NCI-H2227 treated with DMSO at 0.1 percent for 48 hours (cell line): ENCODE results near the gene PCGF3.
"Not testable (repeated sequence)": the region's sequence is repeated elsewhere in the genome, so short reads cannot be mapped to it uniquely, and the experiment has no call there.

ENCODE experiments used
- DNase-seq: peaks from one replicate; lab custom pipeline; 2025; lab: John Stamatoyannopoulos, UW

PCGF3 gene

GRCh38 chr4:668219-668618 lies 37.4 kb upstream of the PCGF3 start:
- not testable (repeated sequence) for DNase-seq

GRCh38 chr4:669806-670559 lies 35.6 kb upstream of the PCGF3 start:
- DNase-seq: not testable (repeated sequence)

- DNase-seq: no peak
These were observed 33.9 kb upstream of the PCGF3 start for GRCh38 chr4:671769-672168.

- no peak for DNase-seq
These were observed 32.1 kb upstream of the PCGF3 start for GRCh38 chr4:673349-674091.

- DNase-seq: peak; percentile 86
These were observed 31.2 kb upstream of the PCGF3 start, which contains the start of the genes ATP5ME and MYL5 for GRCh38 chr4:674172-675035. Gene ATP5ME, minus strand, starts transcription at chr4:674276. Its CDS starts 29 bp downstream, at chr4:674247. Gene MYL5, plus strand, starts transcription at chr4:674542. Its CDS starts 3,485 bp downstream, at chr4:678027.

- DNase-seq: no peak
These were observed 30.4 kb upstream of the PCGF3 start for GRCh38 chr4:675036-675882.

GRCh38 chr4:675980-676870 lies 29.4 kb upstream of the PCGF3 start:
- no peak for DNase-seq

- no peak for DNase-seq
These were observed 28.8 kb upstream of the PCGF3 start for GRCh38 chr4:676871-677235.

- DNase-seq: no peak
These were observed 28.0 kb upstream of the PCGF3 start for GRCh38 chr4:677431-678293.

GRCh38 chr4:678331-679103 lies 27.1 kb upstream of the PCGF3 start:
- DNase-seq: no peak

GRCh38 chr4:679104-679481 lies 26.5 kb upstream of the PCGF3 start:
- DNase-seq: no peak

GRCh38 chr4:679629-680028 lies 26.0 kb upstream of the PCGF3 start:
- no peak for DNase-seq

- DNase-seq: no peak
These were observed 25.5 kb upstream of the PCGF3 start for GRCh38 chr4:680091-680490.

- DNase-seq: no peak
These were observed 25.1 kb upstream of the PCGF3 start for GRCh38 chr4:680551-680927.

- peak; percentile 5 for DNase-seq
These were observed 24.5 kb upstream of the PCGF3 start for GRCh38 chr4:680928-681645.

GRCh38 chr4:681736-682451 lies 23.7 kb upstream of the PCGF3 start:
- peak; percentile 17 for DNase-seq

GRCh38 chr4:682490-683172 lies 23.0 kb upstream of the PCGF3 start:
- no peak for DNase-seq
